Posterior vena cava (tissue), 2 donors: Measurements from ENCODE around the gene MAPKAPK2. TPM values are rescaled to one million over a fixed set of nuclear protein-coding genes. Genes with fewer than 3 reads are reported as not detected.

Experiments used
- DNase-seq: peaks from one replicate; pipeline ENCODE4 v3.0.0-alpha.2; 2020; ENCODE audit warnings: low spot score
- intact Hi-C, 2 donors: fragments of 100-400 bp; cut with DNase I; formaldehyde crosslinking; loops; one replicate each; pipeline versions ENCODE4 v1.14.1 to v1.14.2; 2022 to 2023
- total RNA-seq, 2 donors: library from RNA; stranded (reverse); fragmentation: NEBNext Ultra II Directional; extraction: Animal tissue kit (Norgen Biotek cat#: 25700); gene quantifications; one replicate each; pipeline ENCODE4 v1.2.1, GENCODE V29; 2021
- donor health status: DM: yes; HTN: yes; CAD: no.
- donor health status: DM: yes; HTN: yes; CAD: no.

MAPKAPK2 gene
- total RNA-seq, 2 donors from 2014 or later = 69.0 to 102 TPM

DNA sequence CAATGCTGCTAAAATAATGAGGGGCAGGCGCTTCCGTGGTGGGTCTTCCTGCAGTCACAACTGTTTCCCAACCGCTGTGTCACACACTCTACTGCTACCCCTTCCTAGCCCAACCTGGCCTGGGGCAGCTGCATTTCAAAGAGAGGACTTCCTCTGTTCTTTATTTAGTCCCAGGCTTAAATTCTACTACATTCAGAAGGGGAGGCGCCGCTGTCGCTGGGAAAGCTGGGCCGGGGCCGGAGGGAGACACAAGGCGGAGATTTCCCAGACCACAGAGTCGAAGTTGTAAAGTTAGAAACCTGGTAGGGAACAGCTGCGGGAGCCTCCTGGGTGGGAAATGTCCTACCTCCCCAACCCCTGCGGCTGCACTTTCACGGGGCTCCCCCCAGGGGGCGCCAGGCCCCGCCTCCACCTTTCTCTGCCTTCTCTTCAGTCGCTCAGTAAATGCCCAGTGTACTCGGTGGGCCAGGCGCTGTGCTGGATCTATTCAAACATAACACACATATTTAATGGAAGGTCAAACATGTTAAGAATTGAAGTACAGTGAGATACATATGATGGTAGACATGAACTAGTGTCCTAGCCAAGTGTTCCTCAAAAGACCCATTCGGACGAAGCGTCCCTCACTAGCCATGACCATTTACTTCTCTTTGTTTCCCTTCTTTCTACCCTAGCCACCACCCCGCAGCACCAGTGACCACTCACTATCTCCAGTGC is 26.3 kb upstream of the MAPKAPK2 start:
- DNase-seq = peak; percentile 84
- intact Hi-C loops = no loop called here

DNA sequence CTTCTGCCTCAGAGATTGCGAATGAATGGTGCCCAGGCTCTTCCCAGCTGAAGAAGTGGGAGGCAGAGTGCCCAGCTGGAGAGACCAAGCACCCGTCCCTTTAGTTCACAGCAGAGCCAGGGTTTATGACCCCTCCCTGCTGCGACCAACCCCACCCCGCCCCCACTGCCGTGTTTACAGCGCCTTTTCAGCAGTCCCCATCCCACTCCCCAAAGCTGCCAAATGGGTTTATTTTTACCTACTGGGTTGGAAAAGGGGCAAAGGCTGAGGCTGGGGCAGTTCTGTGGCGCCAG is 25.8 kb upstream of the MAPKAPK2 start:
- intact Hi-C loops = no loop called here
- no peak for DNase-seq

DNA sequence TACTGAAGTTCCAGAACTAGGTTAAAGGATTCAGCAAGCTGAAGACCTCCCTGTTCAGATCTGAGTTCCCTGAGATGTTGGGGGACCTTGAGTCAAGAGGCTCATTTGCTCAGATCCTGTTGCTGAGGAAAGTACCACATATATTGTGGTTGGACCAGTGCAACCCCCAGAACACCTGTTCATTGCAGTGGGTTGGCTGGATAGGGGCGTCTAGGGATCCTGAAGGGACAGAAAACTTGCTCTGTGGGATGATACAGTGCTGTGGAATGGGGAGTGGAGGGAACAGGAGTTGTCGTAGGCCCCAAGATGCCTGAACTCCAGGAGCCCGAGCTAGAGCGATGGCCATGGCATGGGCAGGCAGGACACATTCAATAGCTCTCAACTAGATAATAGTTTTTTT is 24.6 kb upstream of the MAPKAPK2 start:
- intact Hi-C loops = loop anchor here in 1 of 2 donors (10.0 kb wide), 1 partner anchor 995 kb away; no protein-coding TSS in a partner anchor
- DNase-seq = no peak

DNA sequence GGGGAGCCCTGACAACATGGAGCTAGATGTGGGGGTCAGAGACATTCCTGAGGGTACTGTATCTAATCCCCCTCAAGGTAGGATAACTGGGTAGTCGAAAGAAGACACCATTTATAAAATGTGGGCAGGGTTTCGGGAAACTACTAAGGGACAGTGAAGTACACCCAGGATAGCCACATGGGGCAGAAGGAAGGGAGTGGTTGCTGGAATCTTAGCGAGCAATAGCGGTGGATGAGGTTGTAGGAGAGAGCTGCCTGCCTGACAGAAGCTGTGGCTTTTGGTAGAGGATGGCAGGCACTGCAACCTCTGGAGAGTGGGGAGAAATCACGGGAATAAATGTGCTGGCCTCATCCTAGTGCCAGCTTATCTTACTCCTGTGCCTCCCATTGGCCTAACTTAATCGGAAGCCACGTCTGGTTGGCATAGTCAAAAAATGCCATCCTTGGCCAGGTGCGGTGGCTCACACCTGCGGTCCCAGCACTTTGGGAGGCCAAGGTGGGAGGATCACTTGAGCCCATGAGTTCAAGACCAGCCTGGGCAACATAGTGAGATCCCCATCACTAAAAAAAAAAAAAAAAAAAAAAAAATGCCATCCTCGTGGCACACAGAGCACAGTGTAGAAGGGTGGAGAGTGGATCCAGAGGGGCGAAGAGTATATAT is 23.4 kb upstream of the MAPKAPK2 start:
- intact Hi-C loops = loop anchor here in 1 of 2 donors (10.0 kb wide), 1 partner anchor 996 kb away; no protein-coding TSS in a partner anchor
- DNase-seq = no peak

GRCh38 chr1:206662396-206663092 is 22.2 kb upstream of the MAPKAPK2 start:
- no peak for DNase-seq
- intact Hi-C loops = loop anchor here in 1 of 2 donors (10.0 kb wide), 1 partner anchor 998 kb away; no protein-coding TSS in a partner anchor

- intact Hi-C loops = loop anchor here in 1 of 2 donors (10.0 kb wide), 1 partner anchor 999 kb away; no protein-coding TSS in a partner anchor
- no peak for DNase-seq
Observed at GRCh38 chr1:206663362-206663761, 21.3 kb upstream of the MAPKAPK2 start.

DNA sequence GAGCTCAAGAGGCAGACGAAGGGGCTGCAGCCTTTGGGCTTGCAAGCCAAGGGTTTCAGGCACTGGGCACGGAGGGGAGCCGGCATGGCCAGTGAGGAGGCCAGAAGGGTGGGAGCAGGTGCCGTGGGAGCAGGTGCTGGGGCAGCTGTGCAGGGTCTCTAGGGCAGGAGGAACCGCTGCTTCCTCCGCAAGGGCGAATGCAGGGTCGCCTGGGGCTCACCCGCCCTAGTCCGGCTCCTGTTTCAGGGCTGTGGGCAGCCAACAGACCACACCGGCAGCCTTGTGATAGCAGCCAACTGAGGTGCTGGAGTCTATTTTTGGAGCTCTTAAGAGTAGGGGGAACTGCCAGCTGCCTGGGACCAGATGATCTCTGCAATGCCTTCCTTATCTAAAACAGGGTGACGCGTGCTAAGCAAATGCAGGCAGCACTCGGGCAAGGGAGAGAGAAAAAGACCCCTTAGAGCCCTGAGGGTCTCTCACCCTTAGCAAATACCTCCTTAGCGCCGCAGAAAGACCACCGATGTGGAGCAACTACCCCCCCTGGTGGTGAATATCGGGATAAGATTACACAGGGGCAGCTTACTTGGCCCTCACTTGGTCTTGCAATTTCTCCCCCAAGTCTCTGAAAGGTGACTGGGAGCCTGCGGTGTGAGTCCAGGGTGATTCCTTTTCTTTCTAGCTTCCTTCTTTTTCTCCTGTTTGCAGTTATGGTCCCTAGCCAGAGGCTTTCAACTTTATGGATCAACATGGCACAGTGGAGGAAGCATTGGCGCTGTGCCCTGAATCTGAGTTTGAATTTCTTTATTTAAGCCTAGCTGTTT is 20.7 kb upstream of the MAPKAPK2 start:
- DNase-seq = no peak
- intact Hi-C loops = loop anchor here in 1 of 2 donors (10.0 kb wide), 1 partner anchor 999 kb away; no protein-coding TSS in a partner anchor

DNA sequence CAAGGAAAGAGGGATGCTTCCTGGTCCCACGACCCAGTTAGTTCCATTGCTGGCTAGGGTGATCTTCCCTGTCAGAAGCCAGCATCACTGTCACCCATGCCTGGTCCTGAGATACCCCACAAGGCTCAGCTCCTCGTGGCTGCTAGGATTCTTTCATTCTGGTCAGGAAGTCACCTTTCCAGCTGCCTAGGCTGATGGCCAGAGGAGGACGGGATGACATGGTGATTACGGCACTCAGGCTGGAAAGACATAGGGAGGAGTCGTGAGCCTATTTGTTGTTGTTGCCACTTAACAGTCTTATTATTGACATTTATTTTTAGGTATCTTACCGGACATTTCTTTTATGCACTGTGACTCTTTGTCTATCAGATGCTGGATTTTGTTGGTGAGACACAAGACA is 20.0 kb upstream of the MAPKAPK2 start:
- intact Hi-C loops = loop anchor here in 1 of 2 donors (10.0 kb wide), 1 partner anchor 1000 kb away; no protein-coding TSS in a partner anchor
- no peak for DNase-seq

GRCh38 chr1:206666031-206666561 is 18.6 kb upstream of the MAPKAPK2 start:
- intact Hi-C loops = loop anchor here in 1 of 2 donors (10.0 kb wide), 1 partner anchor 1001 kb away; no protein-coding TSS in a partner anchor
- no peak for DNase-seq

GRCh38 chr1:206666954-206667665 is 17.6 kb upstream of the MAPKAPK2 start:
- intact Hi-C loops = loop anchor here in 1 of 2 donors (10.0 kb wide), 1 partner anchor 1002 kb away; no protein-coding TSS in a partner anchor

DNA sequence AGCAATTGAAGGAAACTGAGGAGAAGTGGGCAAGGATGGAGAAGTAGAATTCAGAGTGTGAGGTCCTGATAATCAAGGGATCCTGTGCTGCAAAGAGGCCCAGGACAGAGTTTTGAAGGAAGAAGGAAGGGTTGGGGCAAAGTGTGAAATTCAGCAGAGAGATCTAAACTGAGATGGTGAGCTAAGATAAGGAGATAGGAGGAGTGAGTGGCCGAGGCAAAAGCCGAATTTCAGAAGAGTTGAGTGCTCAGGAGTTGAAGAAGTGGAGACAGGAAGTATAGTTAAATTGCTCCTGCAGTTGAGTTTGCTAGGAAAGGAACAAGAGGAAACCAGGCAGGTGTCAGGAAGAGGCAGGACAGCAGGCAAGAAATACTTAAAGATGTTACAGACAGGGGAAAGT is 16.4 kb upstream of the MAPKAPK2 start:
- intact Hi-C loops = loop anchor here in 1 of 2 donors (10.0 kb wide), 1 partner anchor 1004 kb away; no protein-coding TSS in a partner anchor
- DNase-seq = no peak

More at GRCh38 chr1:206666954-206667665, 17.6 kb upstream of the MAPKAPK2 start:
- no peak for DNase-seq

DNA sequence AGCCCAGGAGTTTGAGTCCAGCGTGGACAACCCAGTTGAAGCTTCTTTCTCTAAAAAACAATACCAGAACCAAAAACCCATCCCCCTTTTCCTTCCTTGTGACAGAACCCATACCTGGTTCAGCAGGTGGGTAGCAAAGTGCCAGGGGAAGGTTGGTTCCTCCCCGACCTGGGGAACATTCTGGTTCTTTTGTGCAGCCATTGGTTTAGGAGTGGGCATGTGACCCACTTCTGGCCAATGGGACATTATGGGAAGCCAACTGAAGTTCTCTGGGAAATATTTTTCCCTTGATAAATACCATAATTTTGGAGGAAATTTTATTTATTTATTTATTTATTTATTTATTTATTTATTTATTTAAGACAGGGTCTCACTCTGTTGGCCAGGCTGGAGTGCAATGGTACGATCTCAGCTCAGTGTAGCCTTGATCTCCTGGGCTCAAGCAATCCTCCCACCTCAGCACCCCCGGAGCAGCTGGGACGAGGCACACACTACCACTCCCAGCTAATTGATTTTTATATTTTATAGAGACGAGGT is 15.8 kb upstream of the MAPKAPK2 start:
- no peak for DNase-seq
- intact Hi-C loops = loop anchor here in 1 of 2 donors (10.0 kb wide), 1 partner anchor 1004 kb away; no protein-coding TSS in a partner anchor

- DNase-seq = no peak
- intact Hi-C loops = no loop called here
Observed at GRCh38 chr1:206672011-206672688, 12.6 kb upstream of the MAPKAPK2 start.

DNA sequence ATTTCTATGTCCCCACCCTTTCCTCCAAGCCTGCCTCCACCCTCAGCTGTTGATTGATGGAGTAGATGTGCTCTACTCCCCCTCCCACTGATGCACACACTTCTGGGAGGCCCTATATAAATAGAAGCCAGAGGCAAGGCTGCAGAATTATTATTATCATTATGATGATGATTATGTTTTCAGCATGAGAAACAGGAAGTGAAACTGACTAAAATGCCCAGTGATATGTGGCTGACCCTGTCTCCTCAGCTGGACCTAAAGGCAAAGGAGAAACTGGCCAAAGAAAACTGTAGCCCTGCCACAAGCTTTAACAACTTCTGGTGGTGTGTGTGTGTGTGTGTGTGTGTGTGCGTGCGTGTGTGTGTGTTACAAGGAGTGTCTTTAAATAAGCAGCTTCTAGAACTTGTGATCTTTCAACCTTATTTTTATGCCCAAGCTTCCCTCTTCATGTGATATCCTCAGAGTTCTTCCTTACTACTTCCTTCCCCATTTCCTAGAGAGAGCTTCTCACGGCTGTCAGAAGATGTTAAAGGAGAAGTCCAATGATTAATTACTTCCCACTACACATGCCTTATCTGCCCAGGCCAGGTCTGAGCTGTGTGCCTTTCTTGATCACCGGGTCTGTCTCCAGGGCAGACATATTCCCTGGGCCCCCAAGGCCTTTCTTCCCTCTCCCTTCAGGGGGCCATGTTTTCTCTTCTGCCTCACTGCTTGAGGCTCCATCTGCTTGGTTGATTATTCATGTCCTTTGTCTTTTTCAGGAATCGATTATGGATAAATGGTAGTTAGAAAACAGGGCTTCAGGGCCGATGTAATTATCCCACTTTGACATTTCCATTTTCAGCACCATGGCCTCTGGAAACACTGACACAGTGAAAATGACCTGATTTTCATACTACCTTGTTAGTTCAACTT is 11.6 kb upstream of the MAPKAPK2 start:
- intact Hi-C loops = no loop called here
- DNase-seq = no peak

GRCh38 chr1:206674236-206674635 is 10.5 kb upstream of the MAPKAPK2 start:
- DNase-seq = no peak
- intact Hi-C loops = no loop called here

DNA sequence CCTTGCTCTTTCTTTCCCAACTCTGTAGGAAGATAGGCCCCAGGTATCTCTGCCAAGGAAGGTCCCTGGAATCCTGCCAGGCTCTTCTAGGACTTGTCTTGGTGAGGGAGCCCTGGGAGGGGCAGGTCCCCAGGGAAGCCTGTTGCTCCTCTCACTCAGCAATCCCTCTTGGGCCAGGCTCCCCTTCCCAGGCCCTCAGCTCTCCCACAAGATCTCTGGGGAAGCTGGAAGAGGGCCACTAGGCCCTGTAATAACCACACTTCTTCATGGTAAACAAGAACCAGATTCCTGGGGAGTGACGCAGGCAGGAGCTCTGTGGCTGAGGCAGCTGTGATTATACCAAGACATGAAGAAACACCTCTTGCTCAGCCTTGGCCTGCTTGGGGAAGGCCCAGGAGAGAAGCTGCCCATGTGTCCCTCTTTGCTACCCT is 9.9 kb upstream of the MAPKAPK2 start:
- peak; percentile 83 for DNase-seq
- intact Hi-C loops = no loop called here
